Measurements from ENCODE around the gene HSPA8. TPM values are rescaled to one million over a fixed set of nuclear protein-coding genes. Genes with fewer than 3 reads are reported as not detected.
A peak's percentile ranks its signal among the peaks of the same experiment; 100 is the strongest.

HSPA8 gene
- total and polyA plus RNA-seq, 7 experiments from 2014 or later = 763 to 2,366 (median 832) TPM

DNA sequence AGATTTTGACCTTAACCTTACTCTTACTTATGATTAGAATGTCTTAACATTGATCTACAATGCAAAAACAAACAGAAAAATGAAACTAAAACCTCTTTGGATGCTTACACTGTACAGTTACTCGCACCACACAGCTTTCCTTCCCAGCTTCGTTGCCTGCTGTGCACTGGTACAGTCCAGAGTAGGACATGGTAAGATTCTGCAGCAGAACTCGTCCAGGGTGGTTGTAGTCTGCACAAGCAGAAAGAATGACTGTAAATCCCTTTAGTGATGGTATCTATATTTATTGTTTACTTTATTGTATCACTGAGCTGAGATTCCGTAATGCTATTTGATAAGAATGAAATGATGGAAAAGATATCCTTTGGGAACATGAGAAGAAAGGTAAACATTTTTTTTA lies 21.0 kb upstream of the HSPA8 start:
- H3K27ac ChIP-seq (ENCODE audit: low read depth, low read length) = peak overlapping the region; percentile 4
- ChIA-PET CTCF (interaction anchor here (1.1 to 3.2 kb wide), 6 partner anchors 10 to 164 kb away, joined by 3 to 14 read pairs (median 4); no protein-coding TSS in a partner anchor), POLR2A (interaction anchor here (1.4 to 16.3 kb wide), 3 partner anchors 9 to 19 kb away, joined by 3 to 653 read pairs (median 19); partner anchors contain the start of gene HSPA8)
- no peaks in the 10 kb centered on the region for H3K27me3 ChIP-seq (ENCODE audit: control insufficient read depth in 2 of 2, insufficient read depth in 2 of 2, low read length in 2 of 2)
- intact Hi-C loops (cut with micrococcal nuclease) = loop anchor here (1.0 kb wide), 3 partner anchors 13 to 21 kb away; partner anchors contain the start of gene HSPA8 (in 2 of the 2)
- Mint-ChIP-seq H3K4me1 (peaks cover 30 to 68% (median 50%) of the 10 kb centered on the region in 7 donors), H3K4me3 (peak overlapping the region; percentile 53 to 80 (median 70)), H3K9me3 (peaks cover 0 to 5% (median 0%) of the 10 kb centered on the region in 11 donors), H3K27ac (peak overlapping the region; percentile 61 to 98 (median 82)), H3K27me3 (no peaks in the 10 kb centered on the region), H3K36me3 (peaks cover 0 to 11% (median 0%) of the 10 kb centered on the region in 5 donors)
- DNase-seq (no peak), ATAC-seq (peak; percentile 17)
- H3K4me3 ChIP-seq (ENCODE audit: low read length) = no peak overlapping the region
- no peaks in the 10 kb centered on the region for H3K36me3 ChIP-seq (ENCODE audit: control insufficient read depth in 2 of 3, insufficient read depth in 3 of 3, low read length in 3 of 3)
- H3K9me3 ChIP-seq (ENCODE audit: control insufficient read depth in 2 of 3, low read length in 3 of 3) = no peaks in the 10 kb centered on the region
- peaks cover 22 to 50% of the 10 kb centered on the region in 2 donors for H3K4me1 ChIP-seq (ENCODE audit: control insufficient read depth in 2 of 2, insufficient read depth in 2 of 2, low read length in 2 of 2)

DNA sequence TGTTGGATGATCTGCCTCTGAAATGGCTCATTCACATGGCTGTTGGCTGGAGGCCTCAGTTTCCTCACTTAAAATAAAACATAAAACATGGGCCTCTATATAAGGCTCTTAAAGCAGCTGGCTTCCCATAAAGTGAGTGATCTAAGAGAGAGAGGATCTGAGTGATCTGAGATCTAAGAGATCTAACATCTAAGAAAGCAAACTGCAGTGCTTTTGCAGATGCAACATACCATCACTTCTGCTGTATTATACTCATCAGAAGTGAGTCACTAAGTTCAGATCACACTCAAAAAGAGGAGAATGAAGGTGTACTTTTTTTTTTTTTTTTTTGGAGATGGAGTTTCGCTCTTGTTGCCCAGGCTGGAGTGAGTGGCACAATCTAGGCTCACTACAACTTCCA lies 18.1 kb upstream of the HSPA8 start:
- Mint-ChIP-seq H3K9me3 (peaks cover 0 to 5% (median 0%) of the 10 kb centered on the region in 11 donors), H3K4me3 (peak overlapping the region in 1 of 10 donors; percentile 23), H3K4me1 (peaks cover 16 to 52% (median 43%) of the 10 kb centered on the region in 7 donors), H3K27me3 (no peaks in the 10 kb centered on the region), H3K27ac (peak overlapping the region in 6 of 9 donors; percentile 30 to 81 (median 72)), H3K36me3 (peaks cover 0 to 18% (median 6%) of the 10 kb centered on the region in 5 donors)
- Histone ChIP-seq H3K27ac (ENCODE audit: low read depth, low read length) (no peak overlapping the region), H3K36me3 (ENCODE audit: control insufficient read depth in 2 of 3, insufficient read depth in 3 of 3, low read length in 3 of 3) (no peaks in the 10 kb centered on the region), H3K4me3 (ENCODE audit: low read length) (no peak overlapping the region), H3K9me3 (ENCODE audit: control insufficient read depth in 2 of 3, low read length in 3 of 3) (no peaks in the 10 kb centered on the region), H3K27me3 (ENCODE audit: control insufficient read depth in 2 of 2, insufficient read depth in 2 of 2, low read length in 2 of 2) (no peaks in the 10 kb centered on the region), H3K4me1 (ENCODE audit: control insufficient read depth in 2 of 2, insufficient read depth in 2 of 2, low read length in 2 of 2) (peaks cover 6 to 29% of the 10 kb centered on the region in 2 donors)
- ChIA-PET CTCF (interaction anchor here (0.8 to 1.3 kb wide), 3 partner anchors 9 to 24 kb away, joined by 3 to 4 read pairs (median 3); no protein-coding TSS in a partner anchor), POLR2A (interaction anchor here (0.6 to 16.3 kb wide), 3 partner anchors 12 to 24 kb away, joined by 3 to 653 read pairs (median 3); partner anchors contain the start of gene HSPA8)
- peak in 1 of 9 donors; percentile 45 for DNase-seq
- ATAC-seq = peak; percentile 75
- intact Hi-C loops (cut with micrococcal nuclease) = no loop called here

DNA sequence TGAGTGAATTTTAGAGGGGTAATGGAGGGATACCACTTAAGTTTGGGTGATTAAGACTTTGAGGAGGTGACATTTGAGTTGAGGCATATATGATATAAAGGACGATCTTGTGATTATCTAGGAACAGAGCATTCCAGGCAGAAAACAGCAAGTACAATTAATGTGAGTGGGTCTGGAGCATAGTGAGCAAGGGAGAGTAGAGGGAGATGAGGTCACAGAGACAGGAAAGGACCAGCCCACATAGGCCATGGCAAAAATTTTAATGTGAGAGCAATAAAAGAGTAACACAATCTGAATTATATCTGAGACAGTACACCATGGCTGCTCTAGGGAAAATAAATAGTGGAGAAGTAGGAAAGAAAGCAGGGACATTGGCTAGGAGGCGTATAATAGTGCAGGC lies 14.5 kb upstream of the HSPA8 start:
- Mint-ChIP-seq H3K27me3 (no peaks in the 10 kb centered on the region), H3K4me1 (peaks cover 16 to 48% (median 36%) of the 10 kb centered on the region in 7 donors), H3K36me3 (peaks cover 0 to 19% (median 5%) of the 10 kb centered on the region in 5 donors), H3K9me3 (no peaks in the 10 kb centered on the region), H3K27ac (peak overlapping the region in 4 of 9 donors; percentile 2 to 24 (median 3)), H3K4me3 (no peak overlapping the region)
- DNase-seq (no peak), ATAC-seq (no peak)
- no peaks in the 10 kb centered on the region for H3K27me3 ChIP-seq (ENCODE audit: control insufficient read depth in 2 of 2, insufficient read depth in 2 of 2, low read length in 2 of 2)
- CTCF ChIA-PET = no interaction called here
- no peak overlapping the region for H3K4me3 ChIP-seq (ENCODE audit: low read length)
- no peaks in the 10 kb centered on the region for H3K9me3 ChIP-seq (ENCODE audit: control insufficient read depth in 2 of 3, low read length in 3 of 3)
- H3K36me3 ChIP-seq (ENCODE audit: control insufficient read depth in 2 of 3, insufficient read depth in 3 of 3, low read length in 3 of 3) = no peaks in the 10 kb centered on the region
- H3K4me1 ChIP-seq (ENCODE audit: control insufficient read depth in 2 of 2, insufficient read depth in 2 of 2, low read length in 2 of 2) = peaks cover 5 to 28% of the 10 kb centered on the region in 2 donors
- H3K27ac ChIP-seq (ENCODE audit: low read depth, low read length) = no peak overlapping the region
- intact Hi-C loops (cut with micrococcal nuclease) = loop anchor here in 1 of 2 donors (10.0 kb wide), 1 partner anchor 1668 kb away; no protein-coding TSS in a partner anchor
- POLR2A ChIA-PET = interaction anchor here (1.5 to 16.3 kb wide), 2 partner anchors 12 to 15 kb away, joined by 3 to 653 read pairs; partner anchors contain the start of gene HSPA8

DNA sequence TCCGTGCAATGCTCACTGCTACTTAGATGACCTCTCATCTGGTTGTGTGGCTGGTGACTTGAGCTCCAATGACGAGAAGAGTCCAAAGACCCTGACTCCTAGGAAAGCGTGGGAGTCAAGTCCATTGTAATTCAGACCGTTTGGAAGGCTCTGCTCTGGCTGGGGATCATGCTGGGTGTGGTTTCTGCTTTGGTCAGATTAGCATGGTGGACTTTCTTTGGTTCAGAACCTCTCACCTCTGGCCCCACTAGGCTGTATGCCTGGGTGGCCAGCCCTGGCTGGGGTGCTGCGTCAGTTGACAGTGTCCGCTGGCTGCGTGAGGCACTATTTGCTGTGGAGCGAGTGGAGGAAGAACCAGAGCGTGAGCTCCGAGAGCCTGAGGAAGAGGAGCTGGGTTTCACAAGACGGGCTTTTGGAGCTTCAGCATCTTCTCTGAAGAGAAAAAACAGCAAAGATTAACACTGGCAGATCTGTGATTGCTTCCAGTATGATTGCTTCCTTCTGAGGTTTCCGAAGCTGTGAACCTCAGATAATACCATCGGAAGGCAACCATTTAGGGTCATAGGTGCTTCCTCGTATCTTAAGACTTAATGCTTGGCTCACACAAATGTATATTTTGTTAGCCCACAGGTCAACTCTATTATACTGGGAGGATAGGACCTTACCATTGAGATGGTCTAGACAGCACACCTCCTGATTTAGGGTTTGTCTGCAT lies 11.6 kb upstream of the HSPA8 start:
- no peaks in the 10 kb centered on the region for H3K27me3 ChIP-seq (ENCODE audit: control insufficient read depth in 2 of 2, insufficient read depth in 2 of 2, low read length in 2 of 2)
- CTCF ChIA-PET = interaction anchor here (0.6 to 2.9 kb wide), 5 partner anchors 10 to 32 kb away, joined by 3 to 14 read pairs (median 5); partner anchors contain the start of gene HSPA8
- no peak overlapping the region for H3K27ac ChIP-seq (ENCODE audit: low read depth, low read length)
- intact Hi-C loops (cut with micrococcal nuclease) = loop anchor here in 1 of 2 donors (10.0 kb wide), 1 partner anchor 1671 kb away; no protein-coding TSS in a partner anchor
- POLR2A ChIA-PET = interaction anchor here (6.0 to 24.1 kb wide), 4 partner anchors 11 to 29 kb away, joined by 35 to 653 read pairs (median 350); partner anchors contain the start of gene HSPA8
- Mint-ChIP-seq H3K27ac (peak overlapping the region in 8 of 9 donors; percentile 3 to 99 (median 97)), H3K4me3 (peak overlapping the region in 5 of 10 donors; percentile 20 to 71 (median 53)), H3K36me3 (peaks cover 0 to 26% (median 5%) of the 10 kb centered on the region in 5 donors), H3K9me3 (no peaks in the 10 kb centered on the region), H3K27me3 (no peaks in the 10 kb centered on the region), H3K4me1 (peaks cover 31 to 63% (median 56%) of the 10 kb centered on the region in 7 donors)
- H3K4me1 ChIP-seq (ENCODE audit: control insufficient read depth in 2 of 2, insufficient read depth in 2 of 2, low read length in 2 of 2) = peaks cover 22 to 35% of the 10 kb centered on the region in 2 donors
- ATAC-seq (no peak), DNase-seq (no peak)
- no peak overlapping the region for H3K4me3 ChIP-seq (ENCODE audit: low read length)
- no peaks in the 10 kb centered on the region for H3K36me3 ChIP-seq (ENCODE audit: control insufficient read depth in 2 of 3, insufficient read depth in 3 of 3, low read length in 3 of 3)
- H3K9me3 ChIP-seq (ENCODE audit: control insufficient read depth in 2 of 3, low read length in 3 of 3) = no peaks in the 10 kb centered on the region

DNA sequence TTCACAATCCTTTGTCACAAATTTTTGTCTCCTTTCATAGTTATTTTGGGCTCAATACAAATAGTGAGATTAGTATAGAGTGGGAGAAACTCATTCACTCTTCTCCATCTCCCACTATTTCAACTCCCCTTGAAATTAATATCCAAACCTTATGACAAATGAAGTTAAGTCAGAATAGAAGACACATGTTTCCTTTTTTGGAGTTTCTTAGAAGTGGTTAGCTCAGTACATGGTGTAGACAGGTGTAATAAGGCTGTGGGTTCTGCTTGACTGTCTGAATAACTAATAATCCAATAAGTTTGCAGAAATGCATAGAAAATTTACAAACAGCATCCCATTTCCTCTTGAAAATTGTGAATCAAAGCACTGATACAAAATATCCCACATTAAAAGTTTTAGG lies 10.8 kb upstream of the HSPA8 start:
- peaks cover 34 to 66% (median 59%) of the 10 kb centered on the region in 7 donors for H3K4me1 Mint-ChIP-seq
- peak overlapping the region; percentile 78 to 99 (median 97) for H3K27ac Mint-ChIP-seq
- H3K9me3 Mint-ChIP-seq = no peaks in the 10 kb centered on the region
- ChIA-PET POLR2A (interaction anchor here (6.0 to 24.1 kb wide), 4 partner anchors 12 to 30 kb away, joined by 35 to 653 read pairs (median 350); partner anchors contain the start of gene HSPA8), CTCF (interaction anchor here (0.6 to 6.7 kb wide), 7 partner anchors 10 to 38 kb away, joined by 3 to 33 read pairs (median 5); partner anchors contain the start of gene HSPA8)
- Histone ChIP-seq H3K27ac (ENCODE audit: low read depth, low read length) (peak overlapping the region; percentile 76), H3K27me3 (ENCODE audit: control insufficient read depth in 2 of 2, insufficient read depth in 2 of 2, low read length in 2 of 2) (no peaks in the 10 kb centered on the region), H3K4me3 (ENCODE audit: low read length) (no peak overlapping the region), H3K9me3 (ENCODE audit: control insufficient read depth in 2 of 3, low read length in 3 of 3) (no peaks in the 10 kb centered on the region), H3K4me1 (ENCODE audit: control insufficient read depth in 2 of 2, insufficient read depth in 2 of 2, low read length in 2 of 2) (peaks cover 25 to 39% of the 10 kb centered on the region in 2 donors), H3K36me3 (ENCODE audit: control insufficient read depth in 2 of 3, insufficient read depth in 3 of 3, low read length in 3 of 3) (no peaks in the 10 kb centered on the region)
- DNase-seq (no peak), ATAC-seq (no peak)
- intact Hi-C loops (cut with micrococcal nuclease) = loop anchor here in 1 of 2 donors (10.0 kb wide), 1 partner anchor 1672 kb away; no protein-coding TSS in a partner anchor
- peaks cover 0 to 26% (median 5%) of the 10 kb centered on the region in 5 donors for H3K36me3 Mint-ChIP-seq
- no peaks in the 10 kb centered on the region for H3K27me3 Mint-ChIP-seq
- H3K4me3 Mint-ChIP-seq = peak overlapping the region in 8 of 10 donors; percentile 35 to 83 (median 50)

DNA sequence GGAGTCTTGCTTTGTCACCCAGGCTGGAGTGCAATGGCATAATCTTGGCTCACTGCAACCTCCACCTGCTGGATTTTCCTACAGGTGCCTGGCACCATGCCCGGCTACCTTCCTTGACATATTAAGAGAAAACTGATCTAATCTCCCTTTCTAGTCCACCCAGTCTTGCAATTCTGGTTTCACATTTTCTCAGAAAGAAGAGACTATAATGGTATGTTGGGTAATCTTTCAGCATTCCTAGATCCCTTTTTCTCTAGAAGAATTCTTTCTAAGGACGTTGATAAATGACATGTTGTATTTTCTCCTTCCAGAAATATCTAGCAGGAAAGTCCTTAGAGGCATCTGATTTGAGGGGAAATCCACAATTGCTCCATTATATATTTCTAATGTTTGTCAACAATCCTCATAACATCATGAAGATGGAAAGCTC lies 10.4 kb upstream of the HSPA8 start:
- no peak for ATAC-seq
- peak overlapping the region in 7 of 10 donors; percentile 16 to 90 (median 41) for H3K4me3 Mint-ChIP-seq
- H3K4me1 ChIP-seq (ENCODE audit: control insufficient read depth in 2 of 2, insufficient read depth in 2 of 2, low read length in 2 of 2) = peaks cover 25 to 39% of the 10 kb centered on the region in 2 donors
- no peaks in the 10 kb centered on the region for H3K36me3 ChIP-seq (ENCODE audit: control insufficient read depth in 2 of 3, insufficient read depth in 3 of 3, low read length in 3 of 3)
- H3K9me3 ChIP-seq (ENCODE audit: control insufficient read depth in 2 of 3, low read length in 3 of 3) = no peaks in the 10 kb centered on the region
- peaks cover 34 to 69% (median 60%) of the 10 kb centered on the region in 7 donors for H3K4me1 Mint-ChIP-seq
- POLR2A ChIA-PET = interaction anchor here (6.0 to 24.1 kb wide), 4 partner anchors 12 to 30 kb away, joined by 35 to 653 read pairs (median 350); partner anchors contain the start of gene HSPA8
- peak overlapping the region; percentile 95 to 99 (median 97) for H3K27ac Mint-ChIP-seq
- no peak for DNase-seq
- H3K27ac ChIP-seq (ENCODE audit: low read depth, low read length) = peak overlapping the region; percentile 76
- no peaks in the 10 kb centered on the region for H3K27me3 Mint-ChIP-seq
- H3K27me3 ChIP-seq (ENCODE audit: control insufficient read depth in 2 of 2, insufficient read depth in 2 of 2, low read length in 2 of 2) = no peaks in the 10 kb centered on the region
- intact Hi-C loops (cut with micrococcal nuclease) = loop anchor here in 1 of 2 donors (10.0 kb wide), 1 partner anchor 1672 kb away; no protein-coding TSS in a partner anchor
- CTCF ChIA-PET = interaction anchor here (1.1 to 6.7 kb wide), 5 partner anchors 9 to 39 kb away, joined by 4 to 33 read pairs (median 8); partner anchors contain the start of gene HSPA8
- H3K9me3 Mint-ChIP-seq = no peaks in the 10 kb centered on the region
- H3K4me3 ChIP-seq (ENCODE audit: low read length) = no peak overlapping the region
- peaks cover 0 to 26% (median 5%) of the 10 kb centered on the region in 5 donors for H3K36me3 Mint-ChIP-seq
